HepG2 (cell line): ENCODE data around the gene GPS1. TPM values are rescaled to one million over a fixed set of nuclear protein-coding genes. Genes with fewer than 3 reads are reported as not detected.
A peak's percentile ranks its signal among the peaks of the same experiment; 100 is the strongest.

Experiments
- BRD4 ChIP-seq: sonication (generic); formaldehyde crosslinking; IDR thresholded peaks from 2 replicates; pipeline ENCODE4 v1.4.0; 2020; ENCODE audit warnings: missing genetic modification reagents
- MAZ ChIP-seq, 2 experiments: sonication (generic) in 1 of 2; formaldehyde crosslinking in 1 of 2; IDR thresholded peaks; 2 replicates each; pipeline versions ENCODE4 v1.5.0 to v1.6.1; 2012 to 2020; ENCODE audit warnings: low read depth in 2 of 2, mild to moderate bottlenecking in 2 of 2, borderline replicate concordance in 1 of 2, improper control_type of control experiment in 1 of 2, low read length in 1 of 2, missing genetic modification reagents in 1 of 2, moderate library complexity in 1 of 2
- MIER2 ChIP-seq: IDR thresholded peaks from 2 replicates; pipeline ENCODE4 v1.6.1; 2016; ENCODE audit warnings: missing biosample characterization, missing genetic modification reagents
- PLRG1 ChIP-seq: fragments of 450-650 bp; conservative IDR thresholded peaks from 2 replicates; pipeline ENCODE4 v1.6.1; 2016
- TARDBP ChIP-seq: sonication (generic); formaldehyde crosslinking; IDR thresholded peaks from 2 replicates; pipeline ENCODE4 v1.8.0; 2022; ENCODE audit warnings: mild to moderate bottlenecking, missing genetic modification reagents
- ZC3H4 ChIP-seq: sonication (generic); formaldehyde crosslinking; IDR thresholded peaks from 2 replicates; pipeline ENCODE4 v1.4.0; 2020; ENCODE audit warnings: missing genetic modification reagents, borderline replicate concordance
- ZNF207 ChIP-seq: fragments of 450-650 bp; IDR thresholded peaks from 2 replicates; pipeline ENCODE4 v1.6.1; 2016; ENCODE audit warnings: antibody characterized with exemption, borderline replicate concordance
- ZNF777 ChIP-seq: sonication (generic); formaldehyde crosslinking; IDR thresholded peaks from 2 replicates; pipeline ENCODE4 v1.4.0; 2020; ENCODE audit warnings: missing genetic modification reagents
- polyA plus RNA-seq, 8 experiments: library from polyadenylated mRNA; depleted of rRNA in 3 of 8; stranded (reverse) in 7 of 8; unstranded in 1 of 8; fragments of >200 nt; fragmentation: Illumina TruSeq in 4 of 8; extraction: Trizol in 4 of 8; gene quantifications; 2 replicates each; pipeline versions ENCODE4 v1.2.1 to v1.2.3, GENCODE V29; 2011 to 2016; ENCODE audit warnings: low read depth in 4 of 8, missing spikeins in 1 of 8, mixed read lengths in 1 of 8; ENCODE audit not compliant: insufficient read depth in 1 of 8
- total RNA-seq, 5 experiments: library from RNA; depleted of rRNA; stranded (reverse); fragments of >200 nt; fragmentation: Illumina TruSeq; extraction: Trizol; gene quantifications; 2 replicates each; pipeline ENCODE4 v1.2.3, GENCODE V29; 2016; ENCODE audit warnings: low read depth in 1 of 5
- TF ChIP-seq, protein P1 (sequence below), 2 experiments: sonication (generic) in 1 of 2; formaldehyde crosslinking in 1 of 2; IDR thresholded peaks; 2 replicates each; pipeline versions ENCODE4 v1.4.0 to v1.6.1; 2016 to 2020; ENCODE audit warnings: borderline replicate concordance in 1 of 2, low read depth in 1 of 2, mild to moderate bottlenecking in 1 of 2, missing genetic modification reagents in 1 of 2
- TF ChIP-seq, protein P2 (sequence below): sonication (generic); formaldehyde crosslinking; IDR thresholded peaks from 2 replicates; pipeline ENCODE4 v1.5.0; 2020; ENCODE audit warnings: mild to moderate bottlenecking, missing genetic modification reagents
- TF ChIP-seq, protein P3 (sequence below): sonication (generic); formaldehyde crosslinking; IDR thresholded peaks from 2 replicates; pipeline ENCODE4 v1.4.0; 2020; ENCODE audit warnings: missing genetic modification reagents
- TF ChIP-seq, protein P4 (sequence below): sonication (generic); formaldehyde crosslinking; IDR thresholded peaks from 2 replicates; pipeline ENCODE4 v1.8.0; 2023; ENCODE audit warnings: mild to moderate bottlenecking, missing genetic modification reagents
- TF ChIP-seq, protein P5 (sequence below): sonication (generic); formaldehyde crosslinking; IDR thresholded peaks from 2 replicates; pipeline ENCODE4 v1.5.0; 2020; ENCODE audit warnings: missing genetic modification reagents

Gene GPS1
- total and polyA plus RNA-seq, 2 of the 13 experiments (the other 11 are each of a cell fraction or from before 2014, with no cell fraction given): 124 to 128 TPM

DNA sequence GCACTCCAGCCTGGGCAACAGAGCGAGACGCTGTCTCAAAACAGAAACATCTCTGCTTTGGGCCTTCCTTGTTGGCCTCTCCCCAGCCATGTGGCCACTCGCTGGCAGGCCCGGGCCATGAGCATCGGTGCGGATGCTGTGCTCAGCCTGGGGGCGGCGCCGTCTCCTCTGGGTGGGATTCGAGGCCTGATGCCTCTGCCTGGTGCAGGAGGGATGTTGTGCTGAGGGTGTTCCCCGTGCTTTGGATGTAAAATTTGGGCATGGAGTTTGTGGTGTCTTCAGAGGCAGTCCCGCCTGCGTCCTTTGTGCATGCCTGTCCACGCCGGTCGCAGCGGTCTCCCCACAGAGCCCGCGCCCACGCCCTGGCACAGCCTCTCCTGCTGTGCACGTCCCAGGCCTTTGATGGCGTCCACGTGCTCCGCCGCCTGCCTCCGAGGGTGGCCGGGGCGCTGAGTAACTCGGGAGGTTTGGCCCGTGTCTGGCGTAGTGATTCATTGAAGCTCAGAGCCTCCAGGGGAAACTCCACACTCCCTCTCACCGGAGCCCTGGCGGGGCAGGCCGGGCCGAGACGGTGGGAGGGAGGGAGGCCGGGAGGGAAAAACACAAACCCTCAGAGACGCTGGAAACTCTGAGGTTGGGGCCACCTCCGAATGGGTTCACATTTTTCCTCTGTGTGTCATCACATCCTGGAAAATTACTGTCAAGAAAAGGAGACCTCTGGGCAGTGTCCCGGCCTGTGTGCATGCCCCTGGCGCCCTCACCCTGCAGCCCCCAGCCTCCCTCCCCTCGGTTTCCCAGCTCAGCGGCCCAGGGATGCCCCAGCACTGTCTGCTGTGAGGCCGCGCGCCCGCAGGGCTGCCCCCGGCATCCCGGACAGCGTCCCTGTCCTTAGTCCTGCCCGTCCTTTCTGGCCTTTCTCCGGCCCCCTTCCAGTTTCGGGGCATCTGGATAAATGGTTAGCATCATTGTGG lies 48.0 kb upstream of the GPS1 start (continued):
- TF ChIP-seq, protein P1, sequence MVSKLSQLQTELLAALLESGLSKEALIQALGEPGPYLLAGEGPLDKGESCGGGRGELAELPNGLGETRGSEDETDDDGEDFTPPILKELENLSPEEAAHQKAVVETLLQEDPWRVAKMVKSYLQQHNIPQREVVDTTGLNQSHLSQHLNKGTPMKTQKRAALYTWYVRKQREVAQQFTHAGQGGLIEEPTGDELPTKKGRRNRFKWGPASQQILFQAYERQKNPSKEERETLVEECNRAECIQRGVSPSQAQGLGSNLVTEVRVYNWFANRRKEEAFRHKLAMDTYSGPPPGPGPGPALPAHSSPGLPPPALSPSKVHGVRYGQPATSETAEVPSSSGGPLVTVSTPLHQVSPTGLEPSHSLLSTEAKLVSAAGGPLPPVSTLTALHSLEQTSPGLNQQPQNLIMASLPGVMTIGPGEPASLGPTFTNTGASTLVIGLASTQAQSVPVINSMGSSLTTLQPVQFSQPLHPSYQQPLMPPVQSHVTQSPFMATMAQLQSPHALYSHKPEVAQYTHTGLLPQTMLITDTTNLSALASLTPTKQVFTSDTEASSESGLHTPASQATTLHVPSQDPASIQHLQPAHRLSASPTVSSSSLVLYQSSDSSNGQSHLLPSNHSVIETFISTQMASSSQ (IDR thresholded peaks at IDR 0.05; ENCODE audit: low read depth): no peak
- TF ChIP-seq, protein P1 (CRISPR knock-in tag; IDR thresholded peaks at IDR 0.05; ENCODE audit: borderline replicate concordance): peak; percentile 76; the same call in 1 of the 2 replicates
- TF ChIP-seq, protein P2, sequence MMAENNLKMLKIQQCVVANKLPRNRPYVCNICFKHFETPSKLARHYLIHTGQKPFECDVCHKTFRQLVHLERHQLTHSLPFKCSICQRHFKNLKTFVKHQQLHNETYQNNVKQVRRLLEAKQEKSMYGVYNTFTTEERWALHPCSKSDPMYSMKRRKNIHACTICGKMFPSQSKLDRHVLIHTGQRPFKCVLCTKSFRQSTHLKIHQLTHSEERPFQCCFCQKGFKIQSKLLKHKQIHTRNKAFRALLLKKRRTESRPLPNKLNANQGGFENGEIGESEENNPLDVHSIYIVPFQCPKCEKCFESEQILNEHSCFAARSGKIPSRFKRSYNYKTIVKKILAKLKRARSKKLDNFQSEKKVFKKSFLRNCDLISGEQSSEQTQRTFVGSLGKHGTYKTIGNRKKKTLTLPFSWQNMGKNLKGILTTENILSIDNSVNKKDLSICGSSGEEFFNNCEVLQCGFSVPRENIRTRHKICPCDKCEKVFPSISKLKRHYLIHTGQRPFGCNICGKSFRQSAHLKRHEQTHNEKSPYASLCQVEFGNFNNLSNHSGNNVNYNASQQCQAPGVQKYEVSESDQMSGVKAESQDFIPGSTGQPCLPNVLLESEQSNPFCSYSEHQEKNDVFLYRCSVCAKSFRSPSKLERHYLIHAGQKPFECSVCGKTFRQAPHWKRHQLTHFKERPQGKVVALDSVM (CRISPR knock-in tag): peak; percentile 82; the same call in 1 of the 2 replicates
- peak; percentile 64; the same call in 1 of the 2 replicates for TF ChIP-seq ZC3H4 (CRISPR knock-in tag)
- 0 out of 2 replicates have a peak, but pooled peaks have one; percentile 25 for TF ChIP-seq MIER2 (CRISPR knock-in tag)
- no peak for TF ChIP-seq PLRG1
- TF ChIP-seq, protein P3, sequence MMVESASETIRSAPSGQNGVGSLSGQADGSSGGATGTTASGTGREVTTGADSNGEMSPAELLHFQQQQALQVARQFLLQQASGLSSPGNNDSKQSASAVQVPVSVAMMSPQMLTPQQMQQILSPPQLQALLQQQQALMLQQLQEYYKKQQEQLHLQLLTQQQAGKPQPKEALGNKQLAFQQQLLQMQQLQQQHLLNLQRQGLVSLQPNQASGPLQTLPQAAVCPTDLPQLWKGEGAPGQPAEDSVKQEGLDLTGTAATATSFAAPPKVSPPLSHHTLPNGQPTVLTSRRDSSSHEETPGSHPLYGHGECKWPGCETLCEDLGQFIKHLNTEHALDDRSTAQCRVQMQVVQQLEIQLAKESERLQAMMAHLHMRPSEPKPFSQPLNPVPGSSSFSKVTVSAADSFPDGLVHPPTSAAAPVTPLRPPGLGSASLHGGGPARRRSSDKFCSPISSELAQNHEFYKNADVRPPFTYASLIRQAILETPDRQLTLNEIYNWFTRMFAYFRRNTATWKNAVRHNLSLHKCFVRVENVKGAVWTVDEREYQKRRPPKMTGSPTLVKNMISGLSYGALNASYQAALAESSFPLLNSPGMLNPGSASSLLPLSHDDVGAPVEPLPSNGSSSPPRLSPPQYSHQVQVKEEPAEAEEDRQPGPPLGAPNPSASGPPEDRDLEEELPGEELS (CRISPR knock-in tag): peak; percentile 56
- no peak; the same call in 1 of the 2 replicates for TF ChIP-seq TARDBP (CRISPR knock-in tag)
- TF ChIP-seq BRD4 (CRISPR knock-in tag): peak; percentile 72; the same call in 1 of the 2 replicates
- TF ChIP-seq, protein P4, sequence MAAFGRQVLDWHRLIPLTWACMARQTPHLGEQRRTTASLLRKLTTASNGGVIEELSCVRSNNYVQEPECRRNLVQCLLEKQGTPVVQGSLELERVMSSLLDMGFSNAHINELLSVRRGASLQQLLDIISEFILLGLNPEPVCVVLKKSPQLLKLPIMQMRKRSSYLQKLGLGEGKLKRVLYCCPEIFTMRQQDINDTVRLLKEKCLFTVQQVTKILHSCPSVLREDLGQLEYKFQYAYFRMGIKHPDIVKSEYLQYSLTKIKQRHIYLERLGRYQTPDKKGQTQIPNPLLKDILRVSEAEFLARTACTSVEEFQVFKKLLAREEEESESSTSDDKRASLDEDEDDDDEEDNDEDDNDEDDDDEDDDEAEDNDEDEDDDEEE (CRISPR knock-in tag): peak; percentile 31; the same call in 1 of the 2 replicates
- peak; percentile 85 for TF ChIP-seq MAZ (IDR thresholded peaks at IDR 0.05; ENCODE audit: borderline replicate concordance, low read depth, low read length)
- TF ChIP-seq MAZ (CRISPR knock-in tag; IDR thresholded peaks at IDR 0.05; ENCODE audit: low read depth): peak; percentile 88
- TF ChIP-seq, protein P5, sequence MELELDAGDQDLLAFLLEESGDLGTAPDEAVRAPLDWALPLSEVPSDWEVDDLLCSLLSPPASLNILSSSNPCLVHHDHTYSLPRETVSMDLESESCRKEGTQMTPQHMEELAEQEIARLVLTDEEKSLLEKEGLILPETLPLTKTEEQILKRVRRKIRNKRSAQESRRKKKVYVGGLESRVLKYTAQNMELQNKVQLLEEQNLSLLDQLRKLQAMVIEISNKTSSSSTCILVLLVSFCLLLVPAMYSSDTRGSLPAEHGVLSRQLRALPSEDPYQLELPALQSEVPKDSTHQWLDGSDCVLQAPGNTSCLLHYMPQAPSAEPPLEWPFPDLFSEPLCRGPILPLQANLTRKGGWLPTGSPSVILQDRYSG: no peak
- no peak for TF ChIP-seq ZNF207
- peak; percentile 24; the same call in 1 of the 2 replicates for TF ChIP-seq ZNF777 (CRISPR knock-in tag)
